Left ventricle myocardium inferior (tissue), 1 donor: ENCODE data around the gene CD68. TPM values are rescaled to one million over a fixed set of nuclear protein-coding genes. Genes with fewer than 3 reads are reported as not detected.

Experiments
- DNase-seq: peaks from one replicate; pipeline ENCODE4 v3.0.0-alpha.2; 2020
- H3K27ac ChIP-seq: fragments of 200-600 bp; replicated peaks from 2 replicates; pipeline ENCODE4 v1.8.0; 2021
- H3K27me3 ChIP-seq: fragments of 200-600 bp; 2 replicates; pipeline ENCODE4 v1.8.0; 2021; ENCODE audit warnings: low read depth
- H3K36me3 ChIP-seq: fragments of 200-600 bp; 2 replicates; pipeline ENCODE4 v1.8.0; 2021
- H3K4me1 ChIP-seq: fragments of 200-600 bp; 2 replicates; pipeline ENCODE4 v1.8.0; 2021
- H3K4me3 ChIP-seq: fragments of 200-600 bp; 2 replicates; pipeline ENCODE4 v1.8.0; 2021; ENCODE audit warnings: mild to moderate bottlenecking, moderate library complexity
- H3K9me3 ChIP-seq: fragments of 200-600 bp; replicated peaks from 2 replicates; pipeline ENCODE4 v1.8.0; 2021
- CTCF ChIP-seq: fragments of 200-600 bp; IDR thresholded peaks from 2 replicates; pipeline ENCODE4 v1.8.0; 2021; ENCODE audit warnings: antibody characterized with exemption, mild to moderate bottlenecking, borderline replicate concordance
- intact Hi-C: fragments of 100-400 bp; cut with micrococcal nuclease; formaldehyde crosslinking; loops from one replicate; pipeline ENCODE4 v1.11.0; 2022
- total RNA-seq: library from RNA; stranded (reverse); fragmentation: NEBNext Ultra II Directional; extraction: Animal tissue kit (Norgen Biotek cat#: 25700); gene quantifications from one replicate; pipeline ENCODE4 v1.2.1, GENCODE V29; 2021
- donor health status: DM: no; HTN: yes; CAD: no; lungs with severe emphysema.

Gene CD68
- total RNA-seq, 1 donor from 2014 or later = 25.5 TPM

- H3K4me1 ChIP-seq = peaks cover 31% of the 10 kb centered on the region
- DNase-seq = no peak
- H3K27me3 ChIP-seq = no peaks in the 10 kb centered on the region
- no peak overlapping the region for H3K4me3 ChIP-seq
- peaks cover 17% of the 10 kb centered on the region for H3K36me3 ChIP-seq
- no peaks in the 10 kb centered on the region for H3K9me3 ChIP-seq
- no peak for TF ChIP-seq CTCF
- no peak overlapping the region for H3K27ac ChIP-seq
- intact Hi-C loops = no loop called here
Measured at GRCh38 chr17:7551396-7551795, 28.0 kb upstream of the CD68 start.

GRCh38 chr17:7552621-7553051 lies 26.8 kb upstream of the CD68 start:
- no peak for DNase-seq
- no peak for TF ChIP-seq CTCF
- no peaks in the 10 kb centered on the region for H3K9me3 ChIP-seq
- H3K27me3 ChIP-seq = no peaks in the 10 kb centered on the region
- no peak overlapping the region for H3K4me3 ChIP-seq
- H3K27ac ChIP-seq = peak overlapping the region; percentile 27
- peaks cover 38% of the 10 kb centered on the region for H3K4me1 ChIP-seq
- H3K36me3 ChIP-seq = peaks cover 17% of the 10 kb centered on the region
- intact Hi-C loops = no loop called here

GRCh38 chr17:7553356-7553755 lies 26.1 kb upstream of the CD68 start:
- no peaks in the 10 kb centered on the region for H3K27me3 ChIP-seq
- intact Hi-C loops = no loop called here
- TF ChIP-seq CTCF = no peak
- H3K4me1 ChIP-seq = peaks cover 39% of the 10 kb centered on the region
- H3K9me3 ChIP-seq = no peaks in the 10 kb centered on the region
- peaks cover 17% of the 10 kb centered on the region for H3K36me3 ChIP-seq
- H3K27ac ChIP-seq = peak overlapping the region; percentile 41
- DNase-seq = no peak
- no peak overlapping the region for H3K4me3 ChIP-seq

GRCh38 chr17:7555320-7555948 lies 24.0 kb upstream of the CD68 start:
- Histone ChIP-seq H3K27ac (no peak overlapping the region), H3K36me3 (peaks cover 17% of the 10 kb centered on the region), H3K27me3 (no peaks in the 10 kb centered on the region), H3K4me3 (no peak overlapping the region), H3K9me3 (no peaks in the 10 kb centered on the region), H3K4me1 (peaks cover 39% of the 10 kb centered on the region)
- no peak for TF ChIP-seq CTCF
- intact Hi-C loops = no loop called here
- no peak for DNase-seq

GRCh38 chr17:7556627-7557026 lies 22.8 kb upstream of the CD68 start:
- Histone ChIP-seq H3K4me3 (no peak overlapping the region), H3K4me1 (peaks cover 48% of the 10 kb centered on the region), H3K36me3 (peaks cover 8% of the 10 kb centered on the region), H3K27me3 (no peaks in the 10 kb centered on the region), H3K9me3 (no peaks in the 10 kb centered on the region), H3K27ac (peak overlapping the region; percentile 94)
- DNase-seq = no peak
- TF ChIP-seq CTCF = no peak
- intact Hi-C loops = no loop called here
